GM12878 (cell line): ENCODE data around the gene SDHC. TPM values are rescaled to one million over a fixed set of nuclear protein-coding genes. Genes with fewer than 3 reads are reported as not detected.

Experiments
- ATF3 ChIP-seq: IDR thresholded peaks from 2 replicates; pipeline ENCODE4 v1.6.1; 2011; ENCODE audit warnings: low read depth, mild to moderate bottlenecking, low read length, moderate library complexity, borderline replicate concordance; ENCODE audit errors: extremely low read depth
- CEBPB ChIP-seq, 2 experiments: fragments of 150-350 bp in 1 of 2; IDR thresholded peaks; 2 replicates each; pipeline ENCODE4 v1.6.1; 2012 to 2014; ENCODE audit warnings: low read depth in 2 of 2, low read length in 2 of 2, borderline replicate concordance in 1 of 2, inconsistent platforms in 1 of 2
- CREM ChIP-seq: IDR thresholded peaks from 2 replicates; pipeline ENCODE4 v1.6.1; 2014; ENCODE audit warnings: antibody characterized with exemption, low read depth
- DPF2 ChIP-seq: fragments of 450-650 bp; IDR thresholded peaks from 2 replicates; pipeline ENCODE4 v1.6.1; 2017; ENCODE audit warnings: mild to moderate bottlenecking
- HDGF ChIP-seq: fragments of 450-650 bp; IDR thresholded peaks from 2 replicates; pipeline ENCODE4 v1.6.1; 2016; ENCODE audit warnings: antibody characterized with exemption
- MLLT1 ChIP-seq: fragments of 450-650 bp; IDR thresholded peaks from 2 replicates; pipeline ENCODE4 v1.6.1; 2016; ENCODE audit warnings: mild to moderate bottlenecking
- MXI1 ChIP-seq: fragments of 150-350 bp; IDR thresholded peaks from 2 replicates; pipeline ENCODE4 v1.6.1; 2011; ENCODE audit warnings: low read depth, mild to moderate bottlenecking, inconsistent platforms, low read length, improper control_type of control experiment
- POLR2A ChIP-seq: IDR thresholded peaks from 2 replicates; pipeline ENCODE4 v1.6.1; 2011; ENCODE audit warnings: low read depth, mild to moderate bottlenecking, low read length
- POLR2AphosphoS2 ChIP-seq: IDR thresholded peaks from 2 replicates; pipeline ENCODE4 v1.6.1; 2011; ENCODE audit warnings: low read depth, mild to moderate bottlenecking, low read length, improper control_type of control experiment, moderate library complexity
- RAD21 ChIP-seq: IDR thresholded peaks from 2 replicates; pipeline ENCODE4 v1.6.1; 2011; ENCODE audit warnings: mild to moderate bottlenecking, low read depth, low read length, moderate library complexity; ENCODE audit not compliant: insufficient read depth
- SMAD5 ChIP-seq: IDR thresholded peaks from 2 replicates; pipeline ENCODE4 v1.6.1; 2016; ENCODE audit warnings: antibody characterized with exemption, low read depth
- STAT3 ChIP-seq: IDR thresholded peaks from 2 replicates; pipeline ENCODE4 v1.6.1; 2011; ENCODE audit warnings: low read depth, low read length, improper control_type of control experiment
- SUPT20H ChIP-seq: IDR thresholded peaks from 2 replicates; pipeline ENCODE4 v1.6.1; 2011; ENCODE audit warnings: low read depth, mild to moderate bottlenecking, low read length, moderate library complexity, borderline replicate concordance; ENCODE audit not compliant: control insufficient read depth
- ZNF207 ChIP-seq: fragments of 450-650 bp; IDR thresholded peaks from 2 replicates; pipeline ENCODE4 v1.6.1; 2014; ENCODE audit warnings: antibody characterized with exemption, mild to moderate bottlenecking, borderline replicate concordance
- ZNF592 ChIP-seq: fragments of 450-650 bp; IDR thresholded peaks from 2 replicates; pipeline ENCODE4 v1.6.1; 2017; ENCODE audit warnings: mild to moderate bottlenecking, moderate library complexity
- polyA plus RNA-seq, 11 experiments: library from polyadenylated mRNA; depleted of rRNA in 4 of 11; unstranded in 6 of 11; stranded (reverse) in 5 of 11; fragments of >200 nt; fragmentation: Nextera tagmentation in 4 of 11; fragmentation: Illumina TruSeq in 1 of 11; extraction: Ambion mirVana in 4 of 11; extraction: Trizol in 1 of 11; gene quantifications; 1 replicate in 1 of 11; 2 replicates in 10 of 11; pipeline versions ENCODE4 v1.2.1 to v1.2.3, GENCODE V29; 2011 to 2016; ENCODE audit warnings: inconsistent platforms in 2 of 11, missing spikeins in 2 of 11, low read depth in 1 of 11
- total RNA-seq, 4 experiments: library from RNA; depleted of rRNA in 3 of 4; stranded (reverse); fragments of >200 nt in 3 of 4; fragmentation: Illumina TruSeq in 1 of 4; extraction: Trizol in 1 of 4; gene quantifications; 2 replicates each; pipeline versions ENCODE4 v1.2.1 to v1.2.3, GENCODE V29; 2013 to 2021
- TF ChIP-seq, protein P1 (sequence below): IDR thresholded peaks from 2 replicates; pipeline ENCODE4 v1.6.1; 2012; ENCODE audit warnings: improper control_type of control experiment, low read depth, low read length; ENCODE audit not compliant: insufficient replicate concordance
- TF ChIP-seq, protein P2 (sequence below): fragments of 450-650 bp; IDR thresholded peaks from 2 replicates; pipeline ENCODE4 v1.6.1; 2014; ENCODE audit warnings: mild to moderate bottlenecking

The SDHC gene
- total and polyA plus RNA-seq, 10 of the 15 experiments (the other 5 are each of a cell fraction or from before 2014, with no cell fraction given), result 18.4 to 340 (median 178) TPM

DNA sequence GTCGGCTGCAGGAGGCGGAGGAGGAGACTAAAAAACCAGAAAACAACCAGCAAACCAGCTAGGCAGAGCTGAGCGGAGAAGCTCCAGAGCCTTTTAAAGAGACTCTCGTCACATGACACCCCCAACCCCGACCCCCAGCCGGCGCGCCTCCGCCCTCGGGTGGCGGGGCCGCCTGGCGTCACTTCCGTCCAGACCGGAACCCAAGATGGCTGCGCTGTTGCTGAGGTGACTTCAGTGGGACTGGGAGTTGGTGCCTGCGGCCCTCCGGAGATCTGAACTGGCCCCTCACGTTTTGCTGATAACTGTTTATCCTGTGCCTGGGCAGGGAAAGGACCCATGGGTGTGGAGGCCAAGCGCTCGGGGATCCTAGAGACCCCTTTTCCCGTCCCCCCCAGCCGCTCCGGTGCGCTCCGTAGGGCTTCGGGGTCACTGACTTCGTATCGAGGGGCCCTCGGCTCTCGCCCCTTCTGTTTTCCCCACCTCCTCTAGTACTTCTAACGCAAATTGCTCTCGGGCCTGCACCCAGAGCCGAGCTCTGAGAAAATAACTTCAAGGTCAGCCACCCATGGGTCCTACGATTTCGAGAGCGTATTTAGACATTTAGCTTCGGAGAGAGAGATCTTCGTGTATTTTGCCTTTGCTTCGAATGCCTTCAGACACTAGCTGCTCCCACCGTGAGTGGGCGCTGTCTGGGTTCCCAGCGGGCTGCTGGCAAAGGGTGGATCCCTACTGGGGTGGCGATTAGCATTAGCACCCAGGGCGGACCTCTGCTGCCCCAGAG lies at the start of gene SDHC (continued):
- TF ChIP-seq ZNF592 (no peak), POLR2AphosphoS2 (peak; percentile 89; the same call in 1 of the 2 replicates), MLLT1 (peak; percentile 70; the same call in 1 of the 2 replicates), RAD21 (no peak), CREM (peak; percentile 95), ZNF207 (no peak), POLR2A (peak; percentile 93), ATF3 (peak; percentile 32; the same call in 1 of the 2 replicates), HDGF (0 out of 2 replicates have a peak, but pooled peaks have one; percentile 24), DPF2 (no peak), CEBPB (IDR thresholded peaks at IDR 0.05; ENCODE audit: borderline replicate concordance in 1 of 2, low read depth in 2 of 2, low read length in 2 of 2) (no peak), SUPT20H (no peak), MXI1 (no peak), SMAD5 (peak; percentile 65), STAT3 (no peak)
- TF ChIP-seq, protein P1, sequence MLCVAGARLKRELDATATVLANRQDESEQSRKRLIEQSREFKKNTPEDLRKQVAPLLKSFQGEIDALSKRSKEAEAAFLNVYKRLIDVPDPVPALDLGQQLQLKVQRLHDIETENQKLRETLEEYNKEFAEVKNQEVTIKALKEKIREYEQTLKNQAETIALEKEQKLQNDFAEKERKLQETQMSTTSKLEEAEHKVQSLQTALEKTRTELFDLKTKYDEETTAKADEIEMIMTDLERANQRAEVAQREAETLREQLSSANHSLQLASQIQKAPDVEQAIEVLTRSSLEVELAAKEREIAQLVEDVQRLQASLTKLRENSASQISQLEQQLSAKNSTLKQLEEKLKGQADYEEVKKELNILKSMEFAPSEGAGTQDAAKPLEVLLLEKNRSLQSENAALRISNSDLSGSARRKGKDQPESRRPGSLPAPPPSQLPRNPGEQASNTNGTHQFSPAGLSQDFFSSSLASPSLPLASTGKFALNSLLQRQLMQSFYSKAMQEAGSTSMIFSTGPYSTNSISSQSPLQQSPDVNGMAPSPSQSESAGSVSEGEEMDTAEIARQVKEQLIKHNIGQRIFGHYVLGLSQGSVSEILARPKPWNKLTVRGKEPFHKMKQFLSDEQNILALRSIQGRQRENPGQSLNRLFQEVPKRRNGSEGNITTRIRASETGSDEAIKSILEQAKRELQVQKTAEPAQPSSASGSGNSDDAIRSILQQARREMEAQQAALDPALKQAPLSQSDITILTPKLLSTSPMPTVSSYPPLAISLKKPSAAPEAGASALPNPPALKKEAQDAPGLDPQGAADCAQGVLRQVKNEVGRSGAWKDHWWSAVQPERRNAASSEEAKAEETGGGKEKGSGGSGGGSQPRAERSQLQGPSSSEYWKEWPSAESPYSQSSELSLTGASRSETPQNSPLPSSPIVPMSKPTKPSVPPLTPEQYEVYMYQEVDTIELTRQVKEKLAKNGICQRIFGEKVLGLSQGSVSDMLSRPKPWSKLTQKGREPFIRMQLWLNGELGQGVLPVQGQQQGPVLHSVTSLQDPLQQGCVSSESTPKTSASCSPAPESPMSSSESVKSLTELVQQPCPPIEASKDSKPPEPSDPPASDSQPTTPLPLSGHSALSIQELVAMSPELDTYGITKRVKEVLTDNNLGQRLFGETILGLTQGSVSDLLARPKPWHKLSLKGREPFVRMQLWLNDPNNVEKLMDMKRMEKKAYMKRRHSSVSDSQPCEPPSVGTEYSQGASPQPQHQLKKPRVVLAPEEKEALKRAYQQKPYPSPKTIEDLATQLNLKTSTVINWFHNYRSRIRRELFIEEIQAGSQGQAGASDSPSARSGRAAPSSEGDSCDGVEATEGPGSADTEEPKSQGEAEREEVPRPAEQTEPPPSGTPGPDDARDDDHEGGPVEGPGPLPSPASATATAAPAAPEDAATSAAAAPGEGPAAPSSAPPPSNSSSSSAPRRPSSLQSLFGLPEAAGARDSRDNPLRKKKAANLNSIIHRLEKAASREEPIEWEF, result no peak
- TF ChIP-seq, protein P2, sequence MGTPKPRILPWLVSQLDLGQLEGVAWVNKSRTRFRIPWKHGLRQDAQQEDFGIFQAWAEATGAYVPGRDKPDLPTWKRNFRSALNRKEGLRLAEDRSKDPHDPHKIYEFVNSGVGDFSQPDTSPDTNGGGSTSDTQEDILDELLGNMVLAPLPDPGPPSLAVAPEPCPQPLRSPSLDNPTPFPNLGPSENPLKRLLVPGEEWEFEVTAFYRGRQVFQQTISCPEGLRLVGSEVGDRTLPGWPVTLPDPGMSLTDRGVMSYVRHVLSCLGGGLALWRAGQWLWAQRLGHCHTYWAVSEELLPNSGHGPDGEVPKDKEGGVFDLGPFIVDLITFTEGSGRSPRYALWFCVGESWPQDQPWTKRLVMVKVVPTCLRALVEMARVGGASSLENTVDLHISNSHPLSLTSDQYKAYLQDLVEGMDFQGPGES, result no peak
